ENCODE results near the gene IL16.
"Not testable (repeated sequence)": the region's sequence is repeated elsewhere in the genome, so short reads cannot be mapped to it uniquely, and the experiment has no call there.

IL16 gene

GRCh38 chr15:81337713-81338157 is 141.1 kb downstream of the IL16 start:
- no peak for DNase-seq (ENCODE audit: low read depth in 2 of 2)

- no peak for DNase-seq (ENCODE audit: low read depth in 2 of 2)
Measured at GRCh38 chr15:81338170-81339007, 141.7 kb downstream of the IL16 start.

GRCh38 chr15:81339321-81339720 is 142.6 kb downstream of the IL16 start:
- DNase-seq (ENCODE audit: low read depth in 2 of 2), result no peak

GRCh38 chr15:81339851-81340250 is 143.2 kb downstream of the IL16 start:
- no peak for DNase-seq (ENCODE audit: low read depth in 2 of 2)

GRCh38 chr15:81341351-81341750 is 144.7 kb downstream of the IL16 start:
- DNase-seq (ENCODE audit: low read depth in 2 of 2), result no peak

- DNase-seq (ENCODE audit: low read depth in 2 of 2), result no peak
Measured at GRCh38 chr15:81343371-81343770, 146.7 kb downstream of the IL16 start.

- no peak for DNase-seq (ENCODE audit: low read depth in 2 of 2)
Measured at GRCh38 chr15:81346611-81347010, 149.9 kb downstream of the IL16 start.

- no peak for DNase-seq (ENCODE audit: low read depth in 2 of 2)
Measured at GRCh38 chr15:81347910-81348309, 151.2 kb downstream of the IL16 start.

- not testable (repeated sequence) for DNase-seq (ENCODE audit: low read depth in 2 of 2)
Measured at GRCh38 chr15:81348691-81349090, 152.0 kb downstream of the IL16 start.

GRCh38 chr15:81349271-81349670 is 152.6 kb downstream of the IL16 start:
- DNase-seq (ENCODE audit: low read depth in 2 of 2), result no peak

GRCh38 chr15:81351651-81352050 is 155.0 kb downstream of the IL16 start:
- DNase-seq (ENCODE audit: low read depth in 2 of 2), result no peak

- DNase-seq (ENCODE audit: low read depth in 2 of 2), result no peak
Measured at GRCh38 chr15:81356252-81356651, 159.6 kb downstream of the IL16 start.

GRCh38 chr15:81357180-81357686 is 160.6 kb downstream of the IL16 start:
- no peak for DNase-seq (ENCODE audit: low read depth in 2 of 2)

GRCh38 chr15:81358248-81358647 is 161.6 kb downstream of the IL16 start:
- DNase-seq (ENCODE audit: low read depth in 2 of 2), result no peak

GRCh38 chr15:81360491-81360890 is 163.8 kb downstream of the IL16 start:
- no peak for DNase-seq (ENCODE audit: low read depth in 2 of 2)

- DNase-seq (ENCODE audit: low read depth in 2 of 2), result no peak
Measured at GRCh38 chr15:81361891-81362290, 165.2 kb downstream of the IL16 start.

GRCh38 chr15:81362790-81363189 is 166.1 kb downstream of the IL16 start:
- DNase-seq (ENCODE audit: low read depth in 2 of 2), result no peak

- DNase-seq (ENCODE audit: low read depth in 2 of 2), result no peak
Measured at GRCh38 chr15:81363276-81363675, 166.6 kb downstream of the IL16 start.

All from stimulated activated CD8-positive, alpha-beta memory T cell treated with anti-CD3 and anti-CD28 coated beads, Interleukin-7, amount 100 ng/mL, for 1 hour (primary cell).